PC-9 (cell line): ENCODE measurements around the gene SIK2. TPM values are rescaled to one million over a fixed set of nuclear protein-coding genes. Genes with fewer than 3 reads are reported as not detected.

Source experiments
- BruUV-seq: library from RNA; stranded (reverse); fragments of 400-500 nt; replicated peaks from 2 replicates; lab custom pipeline; 2021; lab: Mats Ljungman, UMichigan
- CTCF ChIA-PET: fragments of 300-600 bp; sonication (Branson Sonifier 250); formaldehyde crosslinking; loops from one replicate; lab custom pipeline; 2022; ENCODE audit warnings: antibody characterized with exemption; lab: Charles Lee
- POLR2A ChIA-PET: fragments of 300-600 bp; sonication (Branson Sonifier 250); formaldehyde crosslinking; loops from one replicate; lab custom pipeline; 2022; ENCODE audit warnings: antibody characterized with exemption; ENCODE audit not compliant: unreplicated experiment; lab: Charles Lee
- DNase-seq, 2 experiments: peaks; one replicate each; pipeline versions ENCODE4 v3.0.0 to v3.0.0-alpha.2; 2015 to 2022; ENCODE audit warnings: mixed read lengths in 1 of 2
- H2AFZ ChIP-seq: fragments of 200-600 bp; sonication (generic); 2 replicates; pipeline ENCODE4 v1.8.1; 2017; ENCODE audit warnings: antibody characterized with exemption
- H3F3A ChIP-seq: fragments of 200-600 bp; sonication (generic); 2 replicates; pipeline ENCODE4 v1.8.1; 2017; ENCODE audit warnings: antibody characterized with exemption, mild to moderate bottlenecking, low read depth; ENCODE audit not compliant: insufficient read depth
- H3K27ac ChIP-seq: fragments of 200-600 bp; sonication (generic); 2 replicates; pipeline ENCODE4 v1.6.1; 2016; ENCODE audit warnings: mixed run types
- H3K27me3 ChIP-seq: fragments of 200-600 bp; sonication (generic); 2 replicates; pipeline ENCODE4 v1.6.1; 2016; ENCODE audit warnings: low read depth, mixed run types; ENCODE audit not compliant: insufficient read depth
- H3K36me3 ChIP-seq: fragments of 200-600 bp; sonication (generic); 2 replicates; pipeline ENCODE4 v1.6.1; 2016; ENCODE audit warnings: low read depth, mixed run types
- H3K4me1 ChIP-seq: fragments of 200-600 bp; sonication (generic); replicated peaks from 2 replicates; pipeline ENCODE4 v1.6.1; 2016; ENCODE audit warnings: mixed run types; ENCODE audit not compliant: insufficient read depth
- H3K4me2 ChIP-seq: fragments of 200-600 bp; sonication (generic); 2 replicates; pipeline ENCODE4 v1.6.1; 2017; ENCODE audit warnings: mixed run types
- H3K4me3 ChIP-seq: fragments of 200-600 bp; sonication (generic); 2 replicates; pipeline ENCODE4 v1.6.1; 2016; ENCODE audit warnings: mixed run types
- H3K79me2 ChIP-seq: fragments of 200-600 bp; sonication (generic); 2 replicates; pipeline ENCODE4 v1.6.1; 2017; ENCODE audit warnings: low read depth, mixed run types
- H3K9me2 ChIP-seq: fragments of 200-600 bp; sonication (generic); 2 replicates; pipeline ENCODE4 v1.8.1; 2017; ENCODE audit warnings: mild to moderate bottlenecking; ENCODE audit not compliant: insufficient read depth
- H3K9me3 ChIP-seq: fragments of 200-600 bp; sonication (generic); 2 replicates; pipeline ENCODE4 v1.8.1; 2016; ENCODE audit warnings: low read depth; ENCODE audit not compliant: insufficient read depth
- H4K20me1 ChIP-seq: fragments of 200-600 bp; sonication (generic); 2 replicates; pipeline ENCODE4 v1.8.1; 2017; ENCODE audit not compliant: insufficient read depth
- EZH2 ChIP-seq: fragments of 200-600 bp; sonication (generic); IDR thresholded peaks from 2 replicates; pipeline ENCODE4 v1.8.0; 2017; ENCODE audit warnings: antibody characterized with exemption, low read depth
- intact Hi-C: fragments of 100-400 bp; cut with micrococcal nuclease; formaldehyde crosslinking; loops from one replicate; pipeline ENCODE4 v1.10.0; 2022; ENCODE audit not compliant: unreplicated experiment
- total RNA-seq: library from RNA; stranded (reverse); gene quantifications from 2 replicates; pipeline ENCODE4 v1.2.3, GENCODE V29; 2021
- TF ChIP-seq, protein P1 (sequence below): fragments of 200-600 bp; sonication (generic); conservative IDR thresholded peaks from 2 replicates; pipeline ENCODE4 v1.6.1; 2017; ENCODE audit warnings: mixed run types, antibody characterized with exemption, mild to moderate bottlenecking, moderate library complexity

SIK2 gene
- total RNA-seq, 1 experiment from 2014 or later = 16.2 TPM

- H3K9me2 ChIP-seq = no peaks in the 10 kb centered on the region
- BruUV-seq = no TSS peak
- 0 out of 2 replicates have a peak, but pooled peaks cover 1% of the 10 kb centered on the region for H3K9me3 ChIP-seq
- TF ChIP-seq EZH2 = no peak
- TF ChIP-seq, protein P1, sequence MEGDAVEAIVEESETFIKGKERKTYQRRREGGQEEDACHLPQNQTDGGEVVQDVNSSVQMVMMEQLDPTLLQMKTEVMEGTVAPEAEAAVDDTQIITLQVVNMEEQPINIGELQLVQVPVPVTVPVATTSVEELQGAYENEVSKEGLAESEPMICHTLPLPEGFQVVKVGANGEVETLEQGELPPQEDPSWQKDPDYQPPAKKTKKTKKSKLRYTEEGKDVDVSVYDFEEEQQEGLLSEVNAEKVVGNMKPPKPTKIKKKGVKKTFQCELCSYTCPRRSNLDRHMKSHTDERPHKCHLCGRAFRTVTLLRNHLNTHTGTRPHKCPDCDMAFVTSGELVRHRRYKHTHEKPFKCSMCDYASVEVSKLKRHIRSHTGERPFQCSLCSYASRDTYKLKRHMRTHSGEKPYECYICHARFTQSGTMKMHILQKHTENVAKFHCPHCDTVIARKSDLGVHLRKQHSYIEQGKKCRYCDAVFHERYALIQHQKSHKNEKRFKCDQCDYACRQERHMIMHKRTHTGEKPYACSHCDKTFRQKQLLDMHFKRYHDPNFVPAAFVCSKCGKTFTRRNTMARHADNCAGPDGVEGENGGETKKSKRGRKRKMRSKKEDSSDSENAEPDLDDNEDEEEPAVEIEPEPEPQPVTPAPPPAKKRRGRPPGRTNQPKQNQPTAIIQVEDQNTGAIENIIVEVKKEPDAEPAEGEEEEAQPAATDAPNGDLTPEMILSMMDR = peak; percentile 93
- H3K36me3 ChIP-seq = no peaks in the 10 kb centered on the region
- peak; percentile 60 to 74 for DNase-seq
- ChIA-PET POLR2A (no interaction called here), CTCF (interaction anchor here (1.1 kb wide), 1 partner anchor 212 kb away, joined by 4 read pairs; no protein-coding TSS in a partner anchor)
- H3K4me1 ChIP-seq = peaks cover 28% of the 10 kb centered on the region
- H2AFZ ChIP-seq = peak overlapping the region; percentile 61; the same call in 1 of the 2 replicates
- no peak overlapping the region for H3K27ac ChIP-seq
- no peak overlapping the region for H3K4me3 ChIP-seq
- H3K4me2 ChIP-seq = no peak overlapping the region
- H3K79me2 ChIP-seq = no peaks in the 10 kb centered on the region
- intact Hi-C loops = loop anchor here (1.0 to 5.0 kb wide), 3 partner anchors 113 to 276 kb away; no protein-coding TSS in a partner anchor
- H3K27me3 ChIP-seq = no peaks in the 10 kb centered on the region
- H3F3A ChIP-seq = peaks cover 26% of the 10 kb centered on the region
- no peaks in the 10 kb centered on the region for H4K20me1 ChIP-seq
Measured at GRCh38 chr11:111565114-111565720, 37.0 kb upstream of the SIK2 start.

GRCh38 chr11:111566324-111566723 is 35.9 kb upstream of the SIK2 start:
- no peaks in the 10 kb centered on the region for H3K27me3 ChIP-seq
- no peak overlapping the region for H2AFZ ChIP-seq
- 0 out of 2 replicates have a peak, but pooled peaks cover 2% of the 10 kb centered on the region for H3K9me3 ChIP-seq
- H3K4me3 ChIP-seq = no peak overlapping the region
- H3K79me2 ChIP-seq = no peaks in the 10 kb centered on the region
- no peaks in the 10 kb centered on the region for H3K36me3 ChIP-seq
- no peak overlapping the region for H3K4me2 ChIP-seq
- intact Hi-C loops = loop anchor here (5.0 kb wide), 1 partner anchor 114 kb away; no protein-coding TSS in a partner anchor
- peaks cover 22% of the 10 kb centered on the region for H3K4me1 ChIP-seq
- no peak overlapping the region for H3K27ac ChIP-seq
- H3K9me2 ChIP-seq = no peaks in the 10 kb centered on the region
- TF ChIP-seq, protein P1 = no peak
- TF ChIP-seq EZH2 = no peak
- no TSS peak for BruUV-seq
- ChIA-PET CTCF (interaction anchor here (1.1 kb wide), 1 partner anchor 211 kb away, joined by 4 read pairs; no protein-coding TSS in a partner anchor), POLR2A (no interaction called here)
- DNase-seq = peak in 1 of 2 experiments; percentile 34
- H3F3A ChIP-seq = peaks cover 19% of the 10 kb centered on the region
- no peaks in the 10 kb centered on the region for H4K20me1 ChIP-seq

DNA sequence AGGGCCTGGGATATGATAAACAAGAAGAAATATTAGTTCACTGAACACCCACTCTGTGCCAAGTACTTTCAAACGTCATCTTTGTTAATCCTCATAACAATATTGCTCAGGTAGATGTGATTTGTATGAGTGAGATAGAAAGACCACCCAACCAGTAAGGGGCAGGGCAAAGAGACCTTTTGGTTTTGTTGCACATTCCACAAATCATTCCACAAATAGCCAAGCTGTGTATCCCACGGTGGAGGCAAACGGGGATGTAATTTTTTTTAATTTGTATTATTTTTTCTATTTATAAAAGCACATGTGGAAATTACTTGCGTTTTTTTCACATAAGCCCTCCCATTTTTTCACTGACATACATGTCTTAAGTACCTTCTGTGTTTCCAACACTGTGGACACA is 32.8 kb upstream of the SIK2 start:
- no peak for DNase-seq
- Histone ChIP-seq H3F3A (no peaks in the 10 kb centered on the region), H3K4me1 (no peaks in the 10 kb centered on the region), H3K36me3 (no peaks in the 10 kb centered on the region), H3K79me2 (no peaks in the 10 kb centered on the region), H3K4me3 (no peak overlapping the region), H3K27me3 (no peaks in the 10 kb centered on the region), H3K9me3 (0 out of 2 replicates have a peak, but pooled peaks cover 2% of the 10 kb centered on the region), H3K9me2 (no peaks in the 10 kb centered on the region), H3K27ac (no peak overlapping the region), H3K4me2 (no peak overlapping the region), H4K20me1 (no peaks in the 10 kb centered on the region), H2AFZ (no peak overlapping the region)
- TF ChIP-seq, protein P1 = no peak
- TF ChIP-seq EZH2 = no peak
- ChIA-PET POLR2A (no interaction called here), CTCF (interaction anchor here (0.6 kb wide), 1 partner anchor 55 kb away, joined by 3 read pairs; the partner anchor contains the start of gene HOATZ)
- no TSS peak for BruUV-seq
- intact Hi-C loops = loop anchor here (5.0 kb wide), 1 partner anchor 117 kb away; no protein-coding TSS in a partner anchor
